Measurements from ENCODE around the gene ZNF831. TPM values are rescaled to one million over a fixed set of nuclear protein-coding genes. Genes with fewer than 3 reads are reported as not detected.

The ZNF831 gene
- total and polyA plus RNA-seq, 10 of the 15 experiments (the other 5 are each of a cell fraction or from before 2014, with no cell fraction given), result 0.01 to 0.97 (median 0.23) TPM

GRCh38 chr20:59181936-59182335 is 18.3 kb downstream of the ZNF831 start:
- 0% methylated on average over 2 of the region's 2 CpGs for WGBS (ENCODE audit: insufficient coverage, insufficient replicate concordance, low lambda C conversion rate, missing lambda C conversion rate)
- Histone ChIP-seq H2AFZ (ENCODE audit: control insufficient read depth, low read depth, low read length) (no peak overlapping the region), H3K27me3 (replicated peaks in 1 of 2; ENCODE audit: control insufficient read depth in 2 of 2, insufficient read depth in 2 of 2, low read length in 1 of 2) (no peaks in the 10 kb centered on the region; a peak in 2 of 4 replicates), H4K20me1 (ENCODE audit: control insufficient read depth, insufficient read depth) (no peaks in the 10 kb centered on the region), H3K4me3 (no peak overlapping the region), H3K9me3 (replicated peaks; ENCODE audit: control insufficient read depth, insufficient read depth, low read length) (no peaks in the 10 kb centered on the region), H3K27ac (ENCODE audit: control insufficient read depth, insufficient read depth) (no peak overlapping the region), H3K9ac (ENCODE audit: control insufficient read depth, insufficient read depth, low read length) (no peak overlapping the region), H3K79me2 (ENCODE audit: control insufficient read depth, insufficient read depth, low read length) (no peaks in the 10 kb centered on the region), H3K4me2 (ENCODE audit: control insufficient read depth, insufficient read depth) (no peak overlapping the region), H3K36me3 (ENCODE audit: control insufficient read depth in 2 of 2, insufficient read depth in 2 of 2, low read length in 1 of 2) (no peaks in the 10 kb centered on the region), H3K4me1 (ENCODE audit: control insufficient read depth, insufficient read depth, low read length) (no peaks in the 10 kb centered on the region; the same call in 1 of the 2 replicates)
- ChIA-PET SMC1A (ENCODE audit: uncharacterized antibody, unreplicated experiment) (no interaction called here), CTCF (interaction anchor here (0.9 to 1.2 kb wide), 2 partner anchors 8 to 94 kb away, joined by 3 to 4 read pairs; no protein-coding TSS in a partner anchor), RAD21 (ENCODE audit: unreplicated experiment) (no interaction called here), POLR2A (no interaction called here)
- in situ Hi-C loops (cut with MboI), result no loop called here
- intact Hi-C loops (cut with micrococcal nuclease; ENCODE audit: unreplicated experiment), result no loop called here
- FAIRE-seq (no peak), DNase-seq (ENCODE audit: low read depth, low spot score) (no peak), ATAC-seq (no peak)
- no TSS peak for BruUV-seq (replicated peaks)
- TF ChIP-seq TAF1 (IDR thresholded peaks at IDR 0.05; ENCODE audit: borderline replicate concordance, low read depth, low read length) (no peak), RAD51 (IDR thresholded peaks at IDR 0.05) (no peak), BHLHE40 (IDR thresholded peaks at IDR 0.05; ENCODE audit: borderline replicate concordance in 1 of 2, low read depth in 2 of 2, low read length in 1 of 2) (no peak), HDAC6 (IDR thresholded peaks at IDR 0.05; ENCODE audit: unreplicated experiment) (no peak), USF1 (IDR thresholded peaks at IDR 0.05; ENCODE audit: borderline replicate concordance, extremely low read length, insufficient read depth, low read depth, low read length) (no peak), RAD21 (IDR thresholded peaks at IDR 0.05; ENCODE audit: insufficient read depth, low read depth, low read length) (no peak), FOXM1 (IDR thresholded peaks at IDR 0.05; ENCODE audit: low read depth, low read length) (no peak), NFXL1 (IDR thresholded peaks at IDR 0.05; ENCODE audit: borderline replicate concordance) (no peak), NKRF (conservative IDR thresholded peaks at IDR 0.05) (no peak), ASH2L (IDR thresholded peaks at IDR 0.05; ENCODE audit: borderline replicate concordance, low read depth) (no peak), USF2 (IDR thresholded peaks at IDR 0.05; ENCODE audit: borderline replicate concordance, low read depth, low read length) (no peak), RUNX3 (IDR thresholded peaks at IDR 0.05; ENCODE audit: low read length) (no peak), MTA3 (IDR thresholded peaks at IDR 0.05; ENCODE audit: borderline replicate concordance, low read length) (no peak), ZSCAN29 (IDR thresholded peaks at IDR 0.05) (no peak)
- TF ChIP-seq, protein P1, sequence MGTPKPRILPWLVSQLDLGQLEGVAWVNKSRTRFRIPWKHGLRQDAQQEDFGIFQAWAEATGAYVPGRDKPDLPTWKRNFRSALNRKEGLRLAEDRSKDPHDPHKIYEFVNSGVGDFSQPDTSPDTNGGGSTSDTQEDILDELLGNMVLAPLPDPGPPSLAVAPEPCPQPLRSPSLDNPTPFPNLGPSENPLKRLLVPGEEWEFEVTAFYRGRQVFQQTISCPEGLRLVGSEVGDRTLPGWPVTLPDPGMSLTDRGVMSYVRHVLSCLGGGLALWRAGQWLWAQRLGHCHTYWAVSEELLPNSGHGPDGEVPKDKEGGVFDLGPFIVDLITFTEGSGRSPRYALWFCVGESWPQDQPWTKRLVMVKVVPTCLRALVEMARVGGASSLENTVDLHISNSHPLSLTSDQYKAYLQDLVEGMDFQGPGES (IDR thresholded peaks at IDR 0.05), result no peak
- TF ChIP-seq, protein P2, sequence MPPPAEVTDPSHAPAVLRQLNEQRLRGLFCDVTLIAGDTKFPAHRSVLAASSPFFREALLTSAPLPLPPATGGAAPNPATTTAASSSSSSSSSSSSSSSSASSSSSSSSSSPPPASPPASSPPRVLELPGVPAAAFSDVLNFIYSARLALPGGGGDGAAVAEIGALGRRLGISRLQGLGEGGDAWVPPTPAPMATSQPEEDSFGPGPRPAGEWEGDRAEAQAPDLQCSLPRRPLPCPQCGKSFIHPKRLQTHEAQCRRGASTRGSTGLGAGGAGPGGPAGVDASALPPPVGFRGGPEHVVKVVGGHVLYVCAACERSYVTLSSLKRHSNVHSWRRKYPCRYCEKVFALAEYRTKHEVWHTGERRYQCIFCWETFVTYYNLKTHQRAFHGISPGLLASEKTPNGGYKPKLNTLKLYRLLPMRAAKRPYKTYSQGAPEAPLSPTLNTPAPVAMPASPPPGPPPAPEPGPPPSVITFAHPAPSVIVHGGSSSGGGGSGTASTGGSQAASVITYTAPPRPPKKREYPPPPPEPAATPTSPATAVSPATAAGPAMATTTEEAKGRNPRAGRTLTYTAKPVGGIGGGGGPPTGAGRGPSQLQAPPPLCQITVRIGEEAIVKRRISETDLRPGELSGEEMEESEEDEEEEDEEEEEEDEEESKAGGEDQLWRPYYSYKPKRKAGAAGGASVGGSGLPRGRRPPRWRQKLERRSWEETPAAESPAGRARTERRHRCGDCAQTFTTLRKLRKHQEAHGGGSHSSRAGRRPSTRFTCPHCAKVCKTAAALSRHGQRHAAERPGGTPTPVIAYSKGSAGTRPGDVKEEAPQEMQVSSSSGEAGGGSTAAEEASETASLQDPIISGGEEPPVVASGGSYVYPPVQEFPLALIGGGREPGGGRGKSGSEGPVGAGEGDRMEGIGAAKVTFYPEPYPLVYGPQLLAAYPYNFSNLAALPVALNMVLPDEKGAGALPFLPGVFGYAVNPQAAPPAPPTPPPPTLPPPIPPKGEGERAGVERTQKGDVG (CRISPR knock-in tag; IDR thresholded peaks at IDR 0.05), result no peak

Data from GM12878 (cell line).